Stimulated activated naive CD8-positive, alpha-beta T cell treated with anti-CD3 and anti-CD28 coated beads, Interleukin-15, Interleukin-2, amounts not matched to agents 100 ng/mL and 50 ng/mL, for 24 hours (primary cell): ENCODE results near the gene DHX16.
A peak's percentile ranks its signal among the peaks of the same experiment; 100 is the strongest.
"Not testable (repeated sequence)": the region's sequence is repeated elsewhere in the genome, so short reads cannot be mapped to it uniquely, and the experiment has no call there.

Experiments
- H3K27ac Mint-ChIP-seq: one replicate; pipeline ENCODE4 v1.8.0; 2021; ENCODE audit warnings: mild to moderate bottlenecking, mixed read lengths
- H3K27me3 Mint-ChIP-seq: one replicate; pipeline ENCODE4 v1.8.0; 2021; ENCODE audit warnings: mixed read lengths
- H3K36me3 Mint-ChIP-seq: one replicate; pipeline ENCODE4 v1.8.0; 2021; ENCODE audit warnings: low read depth, mixed read lengths
- H3K4me1 Mint-ChIP-seq: one replicate; pipeline ENCODE4 v1.8.0; 2021; ENCODE audit warnings: low read depth, mixed read lengths
- H3K4me3 Mint-ChIP-seq: one replicate; pipeline ENCODE4 v1.8.0; 2021; ENCODE audit warnings: mild to moderate bottlenecking, mixed read lengths
- H3K9me3 Mint-ChIP-seq: one replicate; pipeline ENCODE4 v1.8.0; 2021; ENCODE audit warnings: mixed read lengths

The DHX16 gene

GRCh38 chr6:30672445-30673253 is at the start of gene DHX16:
Gene DHX16, minus strand, starts transcription at chr6:30673006. Its CDS starts 165 bp downstream, at chr6:30672841.
- Mint-ChIP-seq H3K27ac (peak within 1 kb of the TSS; percentile 93), H3K9me3 (no peaks in the 10 kb centered on the region), H3K27me3 (no peaks in the 10 kb centered on the region), H3K36me3 (peaks cover 37% of the 10 kb centered on the region), H3K4me3 (peak within 1 kb of the TSS; percentile 94), H3K4me1 (peaks cover 18% of the 10 kb centered on the region)

GRCh38 chr6:30722025-30722279 is 49.1 kb upstream of the DHX16 start:
- H3K9me3 Mint-ChIP-seq, H3K27me3 Mint-ChIP-seq: not testable (repeated sequence)
- peaks cover 63% of the 10 kb centered on the region for H3K4me1 Mint-ChIP-seq
- peaks cover 58% of the 10 kb centered on the region for H3K36me3 Mint-ChIP-seq
- H3K27ac Mint-ChIP-seq = peak overlapping the region; percentile 99
- H3K4me3 Mint-ChIP-seq = peak overlapping the region; percentile 99

GRCh38 chr6:30721198-30722024 is 48.6 kb upstream of the DHX16 start:
- Mint-ChIP-seq H3K9me3 (no peaks in the 10 kb centered on the region), H3K4me1 (peaks cover 66% of the 10 kb centered on the region), H3K4me3 (peak overlapping the region; percentile 99), H3K36me3 (peaks cover 60% of the 10 kb centered on the region), H3K27ac (peak overlapping the region; percentile 99), H3K27me3 (no peaks in the 10 kb centered on the region)

- Mint-ChIP-seq H3K9me3 (no peaks in the 10 kb centered on the region), H3K27me3 (no peaks in the 10 kb centered on the region), H3K4me1 (peaks cover 71% of the 10 kb centered on the region), H3K36me3 (peaks cover 65% of the 10 kb centered on the region), H3K4me3 (peak overlapping the region; percentile 99), H3K27ac (peak overlapping the region; percentile 99)
These were observed 48.0 kb upstream of the DHX16 start for GRCh38 chr6:30720738-30721197.

GRCh38 chr6:30719791-30720737 is 47.3 kb upstream of the DHX16 start, which contains the start of gene TUBB:
Gene TUBB, plus strand, starts transcription at chr6:30720352. Its CDS starts 155 bp downstream, at chr6:30720507.
- Mint-ChIP-seq H3K4me3 (peak within 1 kb of the TSS; percentile 99), H3K4me1 (peaks cover 72% of the 10 kb centered on the region), H3K27me3 (no peaks in the 10 kb centered on the region), H3K9me3 (no peaks in the 10 kb centered on the region), H3K27ac (peak within 1 kb of the TSS; percentile 99), H3K36me3 (peaks cover 66% of the 10 kb centered on the region)

GRCh38 chr6:30719356-30719755 is 46.5 kb upstream of the DHX16 start:
- Mint-ChIP-seq H3K4me1 (peaks cover 69% of the 10 kb centered on the region), H3K4me3 (peak overlapping the region; percentile 99), H3K27ac (peak overlapping the region; percentile 99), H3K9me3 (no peaks in the 10 kb centered on the region), H3K27me3 (no peaks in the 10 kb centered on the region), H3K36me3 (peaks cover 66% of the 10 kb centered on the region)

GRCh38 chr6:30717845-30718720 is 45.3 kb upstream of the DHX16 start:
- H3K4me3 Mint-ChIP-seq = peak overlapping the region; percentile 99
- H3K27ac Mint-ChIP-seq = peak overlapping the region; percentile 99
- peaks cover 57% of the 10 kb centered on the region for H3K4me1 Mint-ChIP-seq
- peaks cover 63% of the 10 kb centered on the region for H3K36me3 Mint-ChIP-seq
- H3K27me3 Mint-ChIP-seq, H3K9me3 Mint-ChIP-seq: not testable (repeated sequence)

GRCh38 chr6:30717129-30717844 is 44.5 kb upstream of the DHX16 start, which contains the start of gene MDC1:
Gene MDC1, minus strand, starts transcription at chr6:30717281. Its CDS starts 2,106 bp downstream, at chr6:30715175.
- peak within 1 kb of the TSS; percentile 94 for H3K4me3 Mint-ChIP-seq
- no peaks in the 10 kb centered on the region for H3K27me3 Mint-ChIP-seq
- peak within 1 kb of the TSS; percentile 99 for H3K27ac Mint-ChIP-seq
- peaks cover 55% of the 10 kb centered on the region for H3K4me1 Mint-ChIP-seq
- H3K9me3 Mint-ChIP-seq = no peaks in the 10 kb centered on the region
- peaks cover 63% of the 10 kb centered on the region for H3K36me3 Mint-ChIP-seq

GRCh38 chr6:30716879-30717128 is 44.0 kb upstream of the DHX16 start:
- no peaks in the 10 kb centered on the region for H3K27me3 Mint-ChIP-seq
- H3K9me3 Mint-ChIP-seq = no peaks in the 10 kb centered on the region
- H3K4me1 Mint-ChIP-seq = peaks cover 59% of the 10 kb centered on the region
- H3K36me3 Mint-ChIP-seq = peaks cover 63% of the 10 kb centered on the region
- H3K27ac Mint-ChIP-seq = peak overlapping the region; percentile 99
- peak overlapping the region; percentile 94 for H3K4me3 Mint-ChIP-seq

- H3K9me3 Mint-ChIP-seq = no peaks in the 10 kb centered on the region
- H3K27ac Mint-ChIP-seq = no peak overlapping the region
- H3K4me1 Mint-ChIP-seq = peaks cover 53% of the 10 kb centered on the region
- no peaks in the 10 kb centered on the region for H3K27me3 Mint-ChIP-seq
- peaks cover 68% of the 10 kb centered on the region for H3K36me3 Mint-ChIP-seq
- H3K4me3 Mint-ChIP-seq = no peak overlapping the region
These were observed 41.5 kb upstream of the DHX16 start for GRCh38 chr6:30714263-30714662.

GRCh38 chr6:30712441-30712945 is 39.7 kb upstream of the DHX16 start:
- Mint-ChIP-seq H3K4me1 (peaks cover 38% of the 10 kb centered on the region), H3K4me3 (no peak overlapping the region), H3K27me3 (no peaks in the 10 kb centered on the region), H3K27ac (peak overlapping the region; percentile 5), H3K9me3 (no peaks in the 10 kb centered on the region), H3K36me3 (peaks cover 77% of the 10 kb centered on the region)

GRCh38 chr6:30711758-30712380 is 39.1 kb upstream of the DHX16 start:
- Mint-ChIP-seq H3K27ac (no peak overlapping the region), H3K4me1 (peaks cover 35% of the 10 kb centered on the region)

More at GRCh38 chr6:30711758-30712380, 39.1 kb upstream of the DHX16 start:
- H3K27me3 Mint-ChIP-seq = no peaks in the 10 kb centered on the region
- peaks cover 78% of the 10 kb centered on the region for H3K36me3 Mint-ChIP-seq
- no peaks in the 10 kb centered on the region for H3K9me3 Mint-ChIP-seq
- no peak overlapping the region for H3K4me3 Mint-ChIP-seq
